H9 (cell line): ENCODE measurements around the gene ZNF385D. TPM values are rescaled to one million over a fixed set of nuclear protein-coding genes. Genes with fewer than 3 reads are reported as not detected.

ENCODE experiments used
- DNase-seq: peaks from one replicate; pipeline ENCODE4 v3.0.0-alpha.2; 2017
- H2AFZ ChIP-seq: one replicate; pipeline ENCODE4 v1.6.1; 2013; ENCODE audit warnings: mild to moderate bottlenecking, low read length, control low read depth, moderate library complexity
- H2AK5ac ChIP-seq: 2 replicates; pipeline ENCODE4 v1.6.1; 2013; ENCODE audit warnings: low read length, control low read depth, mixed read lengths; ENCODE audit not compliant: insufficient read length
- H2BK120ac ChIP-seq: one replicate; pipeline ENCODE4 v1.6.1; 2013; ENCODE audit warnings: low read depth, mild to moderate bottlenecking, low read length, control low read depth, inconsistent platforms; ENCODE audit not compliant: poor library complexity, severe bottlenecking
- H2BK12ac ChIP-seq: 2 replicates; pipeline ENCODE4 v1.6.1; 2013; ENCODE audit warnings: low read length, control low read depth, mixed read lengths, low read depth; ENCODE audit not compliant: insufficient read length
- H2BK15ac ChIP-seq: 2 replicates; pipeline ENCODE4 v1.6.1; 2013; ENCODE audit warnings: low read depth, low read length, control low read depth
- H2BK20ac ChIP-seq: one replicate; pipeline ENCODE4 v1.6.1; 2013; ENCODE audit warnings: low read depth, mild to moderate bottlenecking, low read length, control low read depth, inconsistent platforms; ENCODE audit not compliant: poor library complexity, severe bottlenecking
- H2BK5ac ChIP-seq: 2 replicates; pipeline ENCODE4 v1.6.1; 2013; ENCODE audit warnings: low read length, control low read depth, mixed read lengths; ENCODE audit not compliant: insufficient read length
- H3K14ac ChIP-seq: 2 replicates; pipeline ENCODE4 v1.6.1; 2013; ENCODE audit warnings: low read length, control low read depth; ENCODE audit not compliant: insufficient read depth
- H3K18ac ChIP-seq: 2 replicates; pipeline ENCODE4 v1.6.1; 2013; ENCODE audit warnings: low read depth, mild to moderate bottlenecking, mixed read lengths, low read length, control low read depth; ENCODE audit not compliant: insufficient read length
- H3K23ac ChIP-seq: 2 replicates; pipeline ENCODE4 v1.6.1; 2013; ENCODE audit warnings: low read length, control low read depth, mixed read lengths, low read depth; ENCODE audit not compliant: insufficient read length
- H3K23me2 ChIP-seq: 2 replicates; pipeline ENCODE4 v1.6.1; 2013; ENCODE audit warnings: low read depth, mild to moderate bottlenecking, mixed read lengths, low read length, control low read depth; ENCODE audit not compliant: insufficient read length, poor library complexity, severe bottlenecking
- H3K27ac ChIP-seq: 2 replicates; pipeline ENCODE4 v1.5.1; 2013; ENCODE audit warnings: low read length, control low read depth, mixed read lengths, low read depth; ENCODE audit not compliant: insufficient read length
- H3K27me3 ChIP-seq: 2 replicates; pipeline ENCODE4 v1.6.1; 2013; ENCODE audit warnings: low read length, control low read depth, inconsistent platforms; ENCODE audit not compliant: insufficient read depth
- H3K4ac ChIP-seq: 2 replicates; pipeline ENCODE4 v1.6.1; 2013; ENCODE audit warnings: low read depth, mild to moderate bottlenecking, control low read depth, inconsistent platforms, low read length, moderate library complexity
- H3K4me1 ChIP-seq: 2 replicates; pipeline ENCODE4 v1.6.1; 2013; ENCODE audit warnings: low read length, control low read depth, inconsistent platforms; ENCODE audit not compliant: insufficient read depth
- H3K4me2 ChIP-seq: 2 replicates; pipeline ENCODE4 v1.6.1; 2013; ENCODE audit warnings: low read length, control low read depth, mixed read lengths; ENCODE audit not compliant: insufficient read length, insufficient read depth
- H3K56ac ChIP-seq: 2 replicates; pipeline ENCODE4 v1.6.1; 2013; ENCODE audit warnings: low read depth, mild to moderate bottlenecking, mixed read lengths, low read length, control low read depth; ENCODE audit not compliant: insufficient read length
- H3K79me1 ChIP-seq: 2 replicates; pipeline ENCODE4 v1.6.1; 2013; ENCODE audit warnings: low read depth, mild to moderate bottlenecking, moderate library complexity, low read length, control low read depth, inconsistent platforms; ENCODE audit not compliant: insufficient read depth, poor library complexity, severe bottlenecking
- H3K79me2 ChIP-seq: 2 replicates; pipeline ENCODE4 v1.6.1; 2013; ENCODE audit warnings: low read length, control low read depth, inconsistent platforms; ENCODE audit not compliant: insufficient read depth
- H3K9ac ChIP-seq: 2 replicates; pipeline ENCODE4 v1.6.1; 2013; ENCODE audit warnings: low read length, control low read depth, mixed read lengths; ENCODE audit not compliant: insufficient read length; ENCODE audit errors: extremely low read depth
- H3K9me3 ChIP-seq: one replicate; pipeline ENCODE4 v1.6.1; 2013; ENCODE audit warnings: low read depth, low read length, inconsistent platforms; ENCODE audit not compliant: control insufficient read depth
- H3T11ph ChIP-seq: one replicate; pipeline ENCODE4 v1.6.1; 2013; ENCODE audit warnings: mild to moderate bottlenecking, low read length, control low read depth, inconsistent platforms
- H4K20me1 ChIP-seq: one replicate; pipeline ENCODE4 v1.6.1; 2013; ENCODE audit not compliant: control insufficient read depth, insufficient read length, insufficient read depth
- H4K5ac ChIP-seq: 2 replicates; pipeline ENCODE4 v1.6.1; 2013; ENCODE audit warnings: low read depth, mild to moderate bottlenecking, mixed read lengths, low read length, control low read depth; ENCODE audit not compliant: insufficient read length
- H4K8ac ChIP-seq: replicated peaks from 2 replicates; pipeline ENCODE4 v1.6.1; 2013; ENCODE audit warnings: low read length, control low read depth, mixed read lengths, low read depth; ENCODE audit not compliant: insufficient read length
- H4K91ac ChIP-seq: 2 replicates; pipeline ENCODE4 v1.6.1; 2013; ENCODE audit warnings: low read depth, mild to moderate bottlenecking, moderate library complexity, mixed read lengths, low read length, control low read depth; ENCODE audit not compliant: insufficient read length
- H3K27ac Mint-ChIP-seq, 3 experiments: 2 replicates in 2 of 3; 3 replicates in 1 of 3; pipeline ENCODE4 v1.8.0; 2020 to 2021; ENCODE audit warnings: mixed read lengths in 3 of 3, mild to moderate bottlenecking in 1 of 3, moderate library complexity in 1 of 3
- H3K27me3 Mint-ChIP-seq: 2 replicates; pipeline ENCODE4 v1.8.0; 2021; ENCODE audit warnings: low read depth, mild to moderate bottlenecking, moderate library complexity, mixed read lengths
- H3K36me3 Mint-ChIP-seq, 3 experiments: 2 replicates in 2 of 3; 3 replicates in 1 of 3; pipeline ENCODE4 v1.8.0; 2020 to 2021; ENCODE audit warnings: low read depth in 3 of 3, mixed read lengths in 3 of 3; ENCODE audit not compliant: insufficient read depth in 1 of 3
- H3K4me1 Mint-ChIP-seq, 2 experiments: 2 replicates each; pipeline ENCODE4 v1.8.0; 2020; ENCODE audit warnings: mixed read lengths in 2 of 2
- H3K4me3 Mint-ChIP-seq, 2 experiments: 2 replicates in 1 of 2; 3 replicates in 1 of 2; pipeline ENCODE4 v1.8.0; 2020 to 2021; ENCODE audit warnings: mild to moderate bottlenecking in 2 of 2, mixed read lengths in 2 of 2, moderate library complexity in 1 of 2
- H3K9me3 Mint-ChIP-seq, 2 experiments: 2 replicates in 1 of 2; 3 replicates in 1 of 2; pipeline ENCODE4 v1.8.0; 2020; ENCODE audit warnings: mild to moderate bottlenecking in 2 of 2, mixed read lengths in 2 of 2, moderate library complexity in 1 of 2
- CTCF ChIP-seq: fragments of 200-600 bp; sonication (generic); conservative IDR thresholded peaks from 3 replicates; pipeline ENCODE4 v1.8.0; 2021; ENCODE audit warnings: antibody characterized with exemption, mild to moderate bottlenecking
- WGBS: extraction: QIAGEN DNeasy Blood & Tissue Kit; methylation state at CpG from one replicate; pipeline ENCODE4 v1.1.7; 2013; ENCODE audit warnings: missing lambda C conversion rate, low lambda C conversion rate, mixed read lengths; ENCODE audit not compliant: insufficient read length; ENCODE audit errors: extremely low coverage; 5-methylcytosine and 5-hydroxymethylcytosine counted together
- total RNA-seq: library from RNA; stranded (reverse); gene quantifications from 2 replicates; pipeline ENCODE4 v1.2.1, GENCODE V29; 2021

Gene ZNF385D
- total RNA-seq, 1 experiment from 2014 or later = 1.5 TPM

- Mint-ChIP-seq H3K27me3 (no peaks in the 10 kb centered on the region), H3K36me3 (no peaks in the 10 kb centered on the region), H3K9me3 (no peaks in the 10 kb centered on the region; a peak in 1 of 5 replicates), H3K27ac (no peak overlapping the region), H3K4me3 (no peak overlapping the region), H3K4me1 (no peaks in the 10 kb centered on the region)
- Histone ChIP-seq H2BK120ac (no peak overlapping the region), H3K27ac (no peak overlapping the region), H2BK15ac (no peak overlapping the region), H4K91ac (no peak overlapping the region), H3K18ac (no peak overlapping the region), H3K4me1 (no peaks in the 10 kb centered on the region), H3T11ph (no peak overlapping the region), H2AFZ (no peak overlapping the region), H3K79me1 (no peaks in the 10 kb centered on the region), H3K56ac (no peak overlapping the region), H3K79me2 (no peaks in the 10 kb centered on the region), H3K23ac (no peak overlapping the region), H4K5ac (no peak overlapping the region), H3K9me3 (no peaks in the 10 kb centered on the region), H4K20me1 (no peaks in the 10 kb centered on the region), H3K4ac (no peak overlapping the region), H3K4me2 (no peak overlapping the region), H3K14ac (no peak overlapping the region), H2BK12ac (no peak overlapping the region), H3K23me2 (no peaks in the 10 kb centered on the region), H2BK5ac (no peak overlapping the region), H4K8ac (no peak overlapping the region), H3K27me3 (no peaks in the 10 kb centered on the region), H2AK5ac (no peak overlapping the region), H3K9ac (no peak overlapping the region), H2BK20ac (no peak overlapping the region)
- DNase-seq = no peak
- no peak for TF ChIP-seq CTCF
- no CpG with 5 or more reads among the region's 2 CpGs for WGBS
These were observed 26.8 kb upstream of the ZNF385D start for GRCh38 chr3:21777821-21778220.
